ENCODE results near the gene PKNOX2. TPM values are rescaled to one million over a fixed set of nuclear protein-coding genes. Genes with fewer than 3 reads are reported as not detected.

PKNOX2 gene
- total RNA-seq, 2 donors from 2014 or later, result not detected

DNA sequence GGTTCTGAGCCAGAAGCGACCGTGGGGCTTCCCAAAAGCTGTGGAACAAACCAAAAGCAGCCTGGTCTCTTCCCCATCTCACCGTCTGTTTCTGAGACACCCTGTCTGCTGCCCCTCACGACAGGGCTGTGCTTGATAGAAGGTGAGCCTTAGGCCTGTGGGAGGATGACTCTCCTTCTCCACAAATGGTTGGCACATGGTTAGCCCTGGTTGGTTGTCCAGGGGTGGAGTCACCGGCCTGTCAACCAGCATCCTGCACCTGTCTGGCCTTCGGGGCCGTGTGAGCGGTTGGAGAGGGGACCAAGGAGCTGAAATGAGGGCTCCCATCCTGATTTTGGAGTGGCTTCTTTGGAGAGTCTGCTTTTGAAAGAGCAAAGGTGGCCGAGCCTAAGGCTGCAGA lies 135.3 kb downstream of the PKNOX2 start:
- no peak for ATAC-seq
- H3K27me3 Mint-ChIP-seq, result peaks cover 12 to 23% of the 10 kb centered on the region in 2 donors
- no peaks in the 10 kb centered on the region for H3K4me1 Mint-ChIP-seq (ENCODE audit: low read depth in 2 of 2)
- no peak overlapping the region for H3K4me3 Mint-ChIP-seq
- H3K27ac Mint-ChIP-seq, result no peak overlapping the region
- H3K36me3 Mint-ChIP-seq, result no peaks in the 10 kb centered on the region
- DNase-seq (ENCODE audit: low spot score), result no peak
- H3K9me3 Mint-ChIP-seq, result no peaks in the 10 kb centered on the region

DNA sequence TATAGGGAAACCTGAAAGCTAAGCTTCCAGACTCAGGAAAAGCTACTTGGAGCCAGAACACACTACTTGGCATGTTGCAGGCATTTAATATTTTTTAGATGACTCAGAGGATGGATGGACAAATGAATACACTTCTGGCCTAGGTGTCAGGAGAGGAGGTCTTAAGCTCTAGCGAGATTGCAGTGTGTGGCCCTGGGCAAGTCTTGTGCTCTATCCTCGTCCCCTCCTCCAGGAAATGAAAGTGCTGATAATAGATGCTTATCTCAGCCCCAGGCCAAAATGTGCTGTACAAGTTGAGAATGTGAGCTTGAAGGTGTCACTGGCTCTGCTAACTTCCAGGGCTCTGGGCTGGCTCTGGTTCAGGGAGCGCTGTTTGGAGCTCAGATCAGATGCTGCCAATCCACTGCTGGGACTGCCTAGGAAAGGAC lies 136.3 kb downstream of the PKNOX2 start:
- DNase-seq (ENCODE audit: low spot score), result no peak
- Mint-ChIP-seq H3K27ac (no peak overlapping the region), H3K27me3 (peaks cover 9 to 20% of the 10 kb centered on the region in 2 donors), H3K4me3 (no peak overlapping the region), H3K36me3 (no peaks in the 10 kb centered on the region), H3K4me1 (ENCODE audit: low read depth in 2 of 2) (no peaks in the 10 kb centered on the region), H3K9me3 (no peaks in the 10 kb centered on the region)
- no peak for ATAC-seq

DNA sequence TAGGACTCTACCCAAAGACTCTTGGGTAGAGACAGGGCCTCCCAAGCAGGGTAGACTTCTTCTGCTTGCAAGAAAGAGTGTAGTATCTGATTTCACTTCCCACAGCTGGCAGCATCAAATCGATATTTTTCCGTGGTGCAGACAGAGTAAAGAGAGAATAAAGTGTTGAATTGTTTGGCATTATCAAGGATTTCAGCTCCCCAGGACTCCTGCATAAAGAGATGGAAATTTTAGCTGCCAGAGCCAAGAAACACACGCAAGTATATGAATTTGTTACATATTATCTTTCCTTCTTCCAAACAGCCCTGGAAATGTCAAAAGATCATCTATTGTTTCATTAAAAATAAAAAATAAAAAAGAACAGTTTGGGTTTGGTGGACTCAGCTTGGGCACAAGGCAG lies 136.8 kb downstream of the PKNOX2 start:
- peaks cover 6 to 14% of the 10 kb centered on the region in 2 donors for H3K27me3 Mint-ChIP-seq
- H3K9me3 Mint-ChIP-seq, result no peaks in the 10 kb centered on the region
- ATAC-seq, result no peak
- no peak for DNase-seq (ENCODE audit: low spot score)
- no peaks in the 10 kb centered on the region for H3K36me3 Mint-ChIP-seq
- no peak overlapping the region for H3K4me3 Mint-ChIP-seq
- H3K27ac Mint-ChIP-seq, result no peak overlapping the region
- no peaks in the 10 kb centered on the region for H3K4me1 Mint-ChIP-seq (ENCODE audit: low read depth in 2 of 2)

DNA sequence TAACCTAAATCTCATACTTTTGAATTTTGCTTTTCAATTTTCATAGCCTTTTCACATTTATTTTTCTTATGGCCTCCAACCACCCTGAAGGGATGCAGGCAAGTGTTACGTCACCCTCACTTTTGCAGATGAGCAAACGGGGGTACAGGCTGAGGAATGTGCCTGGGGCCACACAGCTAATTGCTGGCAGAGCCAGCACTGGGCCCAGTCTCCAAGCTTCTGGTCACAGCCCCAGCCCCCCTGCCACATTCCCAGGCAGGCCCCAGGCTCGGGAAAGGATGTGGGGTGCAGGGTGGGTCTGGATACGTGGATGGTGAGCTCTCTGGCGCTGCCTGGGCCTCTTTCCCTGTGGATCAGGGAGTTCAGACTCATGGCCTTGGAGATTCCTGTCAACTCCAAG lies 138.6 kb downstream of the PKNOX2 start:
- no peaks in the 10 kb centered on the region for H3K36me3 Mint-ChIP-seq
- no peak for DNase-seq (ENCODE audit: low spot score)
- no peaks in the 10 kb centered on the region for H3K4me1 Mint-ChIP-seq (ENCODE audit: low read depth in 2 of 2)
- no peak for ATAC-seq
- no peak overlapping the region for H3K4me3 Mint-ChIP-seq
- peaks cover 6% of the 10 kb centered on the region in 2 donors for H3K27me3 Mint-ChIP-seq
- no peaks in the 10 kb centered on the region for H3K9me3 Mint-ChIP-seq
- no peak overlapping the region for H3K27ac Mint-ChIP-seq

DNA sequence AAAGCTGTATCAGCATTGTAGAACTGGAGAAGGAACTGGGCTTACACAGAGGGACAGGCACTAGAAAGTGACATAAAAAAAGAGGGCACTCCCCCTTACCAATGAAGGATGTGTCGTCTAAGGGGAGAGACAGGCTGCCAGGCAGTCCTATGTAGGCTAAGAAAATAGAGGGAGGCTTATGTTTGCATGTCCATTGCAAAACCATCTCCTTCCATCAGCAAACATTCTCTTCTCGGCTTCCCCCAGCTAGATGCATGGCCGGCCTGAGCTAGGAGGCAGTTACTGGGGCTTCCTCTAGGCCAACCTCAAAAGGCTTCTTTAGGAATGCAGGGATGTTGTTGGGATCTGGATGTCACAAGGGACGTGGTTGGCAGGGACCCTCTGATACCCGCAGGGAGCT lies 139.1 kb downstream of the PKNOX2 start:
- H3K9me3 Mint-ChIP-seq, result no peaks in the 10 kb centered on the region
- H3K4me3 Mint-ChIP-seq, result no peak overlapping the region
- H3K27me3 Mint-ChIP-seq, result peaks cover 6 to 9% of the 10 kb centered on the region in 2 donors
- H3K27ac Mint-ChIP-seq, result no peak overlapping the region
- DNase-seq (ENCODE audit: low spot score) (no peak), ATAC-seq (no peak)
- no peaks in the 10 kb centered on the region for H3K36me3 Mint-ChIP-seq
- no peaks in the 10 kb centered on the region for H3K4me1 Mint-ChIP-seq (ENCODE audit: low read depth in 2 of 2)

DNA sequence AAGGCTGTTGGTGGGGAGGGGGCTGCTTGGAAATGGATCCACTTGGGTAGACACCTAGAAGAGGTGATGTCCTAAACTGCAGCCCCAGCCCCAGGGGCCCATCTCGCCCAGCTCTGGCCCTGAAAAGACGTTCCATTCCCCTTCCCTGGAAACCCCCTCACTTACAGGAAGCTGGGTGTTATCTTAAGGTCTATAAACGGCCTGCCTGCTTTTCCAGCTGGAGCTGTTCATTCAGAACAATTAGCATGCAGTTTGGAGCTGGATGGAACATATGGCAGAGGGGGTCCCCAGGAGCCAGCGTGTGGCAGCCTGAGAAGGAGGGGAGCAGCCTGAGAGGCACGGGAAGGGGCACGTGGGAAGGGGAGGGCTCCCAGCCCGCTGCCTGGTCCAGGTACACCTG lies 139.6 kb downstream of the PKNOX2 start:
- no peaks in the 10 kb centered on the region for H3K9me3 Mint-ChIP-seq

DNA sequence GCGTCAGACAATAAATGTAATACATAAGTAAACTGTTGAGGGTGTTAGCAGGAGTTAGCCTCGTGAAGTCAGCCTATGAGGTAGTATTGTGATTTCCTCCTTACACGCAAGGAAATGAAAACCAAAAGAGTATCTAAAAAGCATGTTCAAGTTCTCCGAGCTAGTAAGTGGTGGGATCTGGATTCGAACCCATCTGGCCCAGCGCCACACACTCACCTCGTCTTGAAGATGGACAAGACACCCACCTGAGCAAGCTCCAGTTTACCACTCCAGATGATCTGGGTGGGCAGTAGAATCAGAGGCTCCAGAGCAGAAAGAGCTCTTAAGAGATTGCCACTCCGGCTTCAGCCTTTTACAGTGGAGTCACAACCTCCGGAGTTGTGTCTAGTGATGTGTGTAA lies 140.3 kb downstream of the PKNOX2 start:
- DNase-seq (ENCODE audit: low spot score), result no peak
- Mint-ChIP-seq H3K4me1 (ENCODE audit: low read depth in 2 of 2) (no peaks in the 10 kb centered on the region), H3K27me3 (peaks cover 10 to 21% of the 10 kb centered on the region in 2 donors), H3K27ac (no peak overlapping the region), H3K4me3 (no peak overlapping the region), H3K36me3 (no peaks in the 10 kb centered on the region), H3K9me3 (no peaks in the 10 kb centered on the region)
- no peak for ATAC-seq

More for the DNA sequence above, 139.6 kb downstream of the PKNOX2 start:
- Mint-ChIP-seq H3K4me3 (no peak overlapping the region), H3K27me3 (peaks cover 6 to 14% of the 10 kb centered on the region in 2 donors), H3K4me1 (ENCODE audit: low read depth in 2 of 2) (no peaks in the 10 kb centered on the region), H3K27ac (no peak overlapping the region), H3K36me3 (no peaks in the 10 kb centered on the region)
- ATAC-seq, result no peak
- DNase-seq (ENCODE audit: low spot score), result no peak

DNA sequence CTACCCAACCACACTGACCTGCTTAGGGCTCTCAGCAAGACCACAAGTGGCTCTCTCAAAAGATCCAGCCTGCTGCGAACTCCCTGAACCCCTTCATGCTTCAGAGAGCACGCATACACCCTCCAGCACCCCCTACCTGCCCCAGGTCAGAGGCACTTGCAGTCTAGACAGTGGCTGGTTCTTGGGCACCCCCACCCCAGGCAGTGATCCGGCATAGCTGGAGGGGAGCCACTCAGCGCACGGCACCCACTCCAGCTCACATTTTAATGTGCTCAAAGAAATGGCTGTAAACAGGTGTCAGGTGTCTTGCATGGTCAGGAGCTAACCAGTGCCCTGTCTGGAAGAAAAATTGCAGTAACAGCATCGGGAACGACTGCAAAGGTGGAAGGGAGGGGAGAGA lies 140.8 kb downstream of the PKNOX2 start:
- H3K27ac Mint-ChIP-seq, result no peak overlapping the region
- H3K27me3 Mint-ChIP-seq, result peaks cover 9 to 19% of the 10 kb centered on the region in 2 donors
- H3K9me3 Mint-ChIP-seq, result no peaks in the 10 kb centered on the region
- H3K4me3 Mint-ChIP-seq, result no peak overlapping the region
- no peaks in the 10 kb centered on the region for H3K36me3 Mint-ChIP-seq
- H3K4me1 Mint-ChIP-seq (ENCODE audit: low read depth in 2 of 2), result no peaks in the 10 kb centered on the region
- no peak for DNase-seq (ENCODE audit: low spot score)
- ATAC-seq, result no peak

DNA sequence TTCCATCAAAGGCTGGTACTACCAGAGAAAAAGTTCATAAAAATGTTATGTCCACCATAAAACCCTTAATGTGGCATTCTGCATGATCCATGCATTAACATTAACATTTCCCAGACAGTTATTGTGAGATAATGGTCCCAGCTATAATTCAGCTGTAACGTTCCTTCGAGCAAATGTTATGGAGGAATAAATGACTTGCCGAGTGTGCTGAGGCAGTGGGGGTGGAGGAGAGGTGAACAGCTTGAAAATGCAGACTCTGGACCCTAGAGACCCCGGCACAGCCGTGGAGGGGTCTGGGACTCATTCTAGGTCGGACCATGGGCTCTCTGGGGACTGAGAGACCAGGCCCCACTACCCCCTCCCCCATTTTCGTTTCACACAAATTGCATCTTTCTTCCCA lies 141.9 kb downstream of the PKNOX2 start:
- DNase-seq (ENCODE audit: low spot score), result no peak
- Mint-ChIP-seq H3K9me3 (no peaks in the 10 kb centered on the region), H3K4me1 (ENCODE audit: low read depth in 2 of 2) (no peaks in the 10 kb centered on the region), H3K27ac (no peak overlapping the region), H3K27me3 (peaks cover 15 to 16% of the 10 kb centered on the region in 2 donors), H3K4me3 (no peak overlapping the region), H3K36me3 (no peaks in the 10 kb centered on the region)
- no peak for ATAC-seq

DNA sequence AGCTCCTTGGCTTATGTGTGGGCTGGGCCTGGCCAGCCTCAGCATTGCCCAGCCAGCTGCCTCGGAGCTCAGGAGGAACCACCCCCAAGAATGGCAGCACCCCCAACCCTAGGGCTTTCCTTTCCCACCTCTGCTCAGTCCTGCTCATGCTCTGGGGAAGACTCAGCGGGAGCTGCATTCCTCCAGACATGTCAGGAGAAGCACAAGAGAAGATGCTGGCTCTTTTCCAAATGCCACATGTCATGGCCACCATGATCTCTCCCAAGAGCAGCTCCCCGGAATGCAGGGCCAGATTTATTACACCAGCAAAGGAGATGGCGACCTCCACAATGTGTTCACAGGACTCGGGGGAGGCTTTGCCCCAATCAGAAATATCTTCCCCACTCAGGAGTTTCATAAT lies 143.7 kb downstream of the PKNOX2 start:
- DNase-seq (ENCODE audit: low spot score) (no peak), ATAC-seq (no peak)
- Mint-ChIP-seq H3K36me3 (no peaks in the 10 kb centered on the region), H3K27me3 (peaks cover 23 to 30% of the 10 kb centered on the region in 2 donors), H3K27ac (no peak overlapping the region), H3K9me3 (no peaks in the 10 kb centered on the region), H3K4me3 (no peak overlapping the region), H3K4me1 (ENCODE audit: low read depth in 2 of 2) (no peaks in the 10 kb centered on the region)

DNA sequence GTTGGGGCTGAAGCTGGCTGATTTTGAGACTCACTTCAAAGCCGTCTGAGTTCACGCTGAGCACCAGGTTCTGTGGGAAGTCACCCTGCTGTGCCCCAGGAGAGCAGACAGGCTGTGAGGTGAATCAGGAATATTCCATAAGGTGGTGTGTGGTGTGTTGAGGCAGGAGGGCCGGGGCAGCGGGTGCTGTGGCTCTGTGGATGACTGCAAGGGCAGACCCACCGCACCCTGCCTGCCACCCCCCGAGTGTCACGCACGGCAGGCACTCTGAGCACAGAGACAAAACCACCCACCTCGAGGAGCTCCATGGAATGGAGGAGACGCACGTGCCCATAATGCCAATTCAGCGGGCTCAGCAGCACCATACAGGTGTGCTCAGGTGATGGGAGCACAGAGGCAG lies 147.8 kb downstream of the PKNOX2 start:
- DNase-seq (ENCODE audit: low spot score) (no peak), ATAC-seq (peak in 1 of 2 donors; percentile 22)
- H3K27ac Mint-ChIP-seq, result no peak overlapping the region
- peaks cover 24 to 30% of the 10 kb centered on the region in 2 donors for H3K27me3 Mint-ChIP-seq
- H3K4me1 Mint-ChIP-seq (ENCODE audit: low read depth in 2 of 2), result no peaks in the 10 kb centered on the region
- H3K4me3 Mint-ChIP-seq, result no peak overlapping the region
- H3K9me3 Mint-ChIP-seq, result no peaks in the 10 kb centered on the region
- H3K36me3 Mint-ChIP-seq, result no peaks in the 10 kb centered on the region

DNA sequence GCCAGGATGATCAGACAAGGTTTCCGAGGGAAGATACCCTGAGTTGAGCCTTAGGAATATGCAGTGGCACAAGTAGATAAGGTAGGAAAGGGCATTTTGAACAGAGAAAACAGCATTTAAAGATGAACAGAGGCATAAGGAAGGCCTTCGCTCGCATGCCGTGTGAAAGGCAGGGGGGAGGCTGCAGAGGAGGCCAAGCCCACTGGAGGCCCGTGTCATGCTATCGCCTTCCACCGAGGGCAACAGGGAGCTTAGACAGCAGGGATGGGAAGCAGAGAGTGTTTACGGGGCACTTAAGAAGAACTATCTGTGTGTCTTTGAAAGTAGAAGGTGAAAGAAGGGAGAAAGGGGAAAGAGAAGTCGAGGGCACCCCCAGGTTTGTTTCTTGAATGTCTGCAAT lies 148.3 kb downstream of the PKNOX2 start:
- no peak for DNase-seq (ENCODE audit: low spot score)
- no peak overlapping the region for H3K4me3 Mint-ChIP-seq
- peaks cover 24 to 30% of the 10 kb centered on the region in 2 donors for H3K27me3 Mint-ChIP-seq
- no peaks in the 10 kb centered on the region for H3K9me3 Mint-ChIP-seq
- no peak overlapping the region for H3K27ac Mint-ChIP-seq
- H3K4me1 Mint-ChIP-seq (ENCODE audit: low read depth in 2 of 2), result no peaks in the 10 kb centered on the region
- ATAC-seq, result no peak
- no peaks in the 10 kb centered on the region for H3K36me3 Mint-ChIP-seq

DNA sequence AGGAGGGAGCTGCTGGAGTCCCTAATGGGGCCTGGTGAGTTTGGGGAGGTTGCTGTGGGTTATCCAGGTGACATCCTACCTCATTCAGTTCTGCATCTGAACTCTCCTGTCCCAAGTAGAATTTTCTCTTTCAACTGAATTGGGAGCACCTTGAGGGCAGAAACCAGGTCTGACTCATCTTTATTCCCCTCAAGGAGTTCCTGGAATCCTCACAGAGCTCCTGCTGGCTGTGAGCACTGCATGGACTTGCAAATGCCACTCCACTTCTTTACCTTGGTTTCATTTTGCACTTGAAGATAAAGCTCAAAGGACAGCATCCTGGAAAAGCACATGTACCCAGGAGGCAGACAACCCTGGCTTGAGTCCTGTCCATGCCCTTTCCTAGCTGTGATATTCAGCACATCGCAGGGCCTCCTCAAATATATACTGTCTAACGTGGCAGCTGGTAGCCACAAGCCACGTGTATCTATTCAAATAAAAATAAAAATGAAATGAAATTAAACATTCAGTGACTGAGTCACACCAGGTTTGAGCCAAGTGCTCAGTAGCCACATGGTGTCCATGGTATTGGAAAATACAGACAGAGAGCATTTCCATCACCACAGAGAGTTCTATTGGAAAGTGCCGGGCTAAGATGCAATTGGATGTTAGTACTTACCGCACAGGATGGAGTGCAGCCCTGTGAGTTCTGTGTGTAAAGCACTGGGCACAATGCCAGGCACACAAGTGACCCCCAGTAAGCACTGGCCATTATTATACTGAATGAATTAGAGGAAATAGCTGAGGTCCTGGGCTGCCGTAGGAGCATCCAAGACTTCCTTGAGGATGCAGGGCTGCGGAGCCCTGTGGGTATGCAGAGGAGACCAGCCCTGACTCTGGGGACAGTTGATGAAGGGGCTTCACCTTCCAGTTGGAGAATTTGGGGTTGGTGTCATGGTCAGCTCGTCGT lies 149.0 kb downstream of the PKNOX2 start:
- DNase-seq (ENCODE audit: low spot score) (no peak), ATAC-seq (no peak)
- no peaks in the 10 kb centered on the region for H3K36me3 Mint-ChIP-seq
- H3K9me3 Mint-ChIP-seq, result no peaks in the 10 kb centered on the region
- no peak overlapping the region for H3K27ac Mint-ChIP-seq
- no peak overlapping the region for H3K4me3 Mint-ChIP-seq
- no peaks in the 10 kb centered on the region for H3K4me1 Mint-ChIP-seq (ENCODE audit: low read depth in 2 of 2)
- peaks cover 26 to 29% of the 10 kb centered on the region in 2 donors for H3K27me3 Mint-ChIP-seq

DNA sequence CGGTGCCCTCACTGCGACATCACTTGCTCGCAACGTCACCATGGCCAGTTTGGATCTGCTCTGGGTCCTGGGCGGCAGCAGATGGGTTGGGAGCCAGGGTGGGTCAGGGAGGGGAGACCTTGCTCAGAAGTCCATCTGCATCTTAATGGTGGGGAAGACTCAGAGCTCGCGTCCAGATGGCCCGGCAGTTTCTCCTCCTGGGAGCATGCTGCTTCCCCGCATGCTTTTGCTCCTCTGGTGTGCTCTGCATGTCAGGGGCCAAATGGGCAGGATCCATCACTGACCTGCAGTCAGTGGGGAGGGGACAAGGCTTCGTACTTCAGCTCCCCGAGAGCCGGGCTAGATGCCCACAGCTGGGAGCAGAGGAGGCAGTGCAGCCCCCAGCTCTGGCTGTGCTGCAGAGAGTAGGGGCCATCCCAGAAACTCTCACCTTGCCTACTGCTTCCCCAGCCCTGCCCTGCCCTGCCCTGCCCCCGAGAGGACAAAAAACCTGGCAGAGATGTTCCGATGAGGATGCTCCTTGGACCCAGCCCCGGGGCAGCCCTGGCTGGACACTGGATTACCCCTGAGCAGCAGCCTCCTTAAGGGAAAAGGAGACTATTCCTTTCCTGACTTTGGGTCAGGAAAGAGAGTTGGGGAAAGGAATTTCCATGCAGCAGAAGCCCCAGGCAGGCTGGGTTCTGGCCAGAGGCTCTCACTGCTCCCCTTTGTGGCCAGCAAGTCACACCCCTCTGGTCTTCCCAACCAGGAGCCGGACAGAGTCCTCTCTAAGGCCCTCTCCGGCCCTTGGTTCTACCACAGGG lies 149.9 kb downstream of the PKNOX2 start:
- Mint-ChIP-seq H3K27ac (no peak overlapping the region), H3K4me1 (ENCODE audit: low read depth in 2 of 2) (no peaks in the 10 kb centered on the region), H3K27me3 (peaks cover 19 to 30% of the 10 kb centered on the region in 2 donors), H3K36me3 (no peaks in the 10 kb centered on the region), H3K9me3 (no peaks in the 10 kb centered on the region), H3K4me3 (no peak overlapping the region)
- peak in 1 of 2 donors; percentile 43 for ATAC-seq
- peak; percentile 48 for DNase-seq (ENCODE audit: low spot score)

Data from natural killer cell treated with Interleukin-12 subunit alpha and Interleukin-12 subunit beta and Interleukin-15 and Interleukin-18, amount 100 ng/mL, for 72 hours (primary cell).